Lung microvascular endothelial cell (primary cell): ENCODE measurements around the gene DISP3. TPM values are rescaled to one million over a fixed set of nuclear protein-coding genes. Genes with fewer than 3 reads are reported as not detected.

Source experiments
- DNase-seq, 2 donors: peaks; one replicate each; pipeline versions ENCODE4 v3.0.0 to v3.0.0-alpha.2; 2010; ENCODE audit warnings: low read depth in 2 of 2
- total RNA-seq: library from RNA; depleted of rRNA; stranded (reverse); fragments of >200 nt; gene quantifications from 2 replicates; pipeline ENCODE4 v1.2.1, GENCODE V29; 2014

DISP3 gene
- total RNA-seq, 1 donor from 2014 or later: under 0.01 TPM

DNA sequence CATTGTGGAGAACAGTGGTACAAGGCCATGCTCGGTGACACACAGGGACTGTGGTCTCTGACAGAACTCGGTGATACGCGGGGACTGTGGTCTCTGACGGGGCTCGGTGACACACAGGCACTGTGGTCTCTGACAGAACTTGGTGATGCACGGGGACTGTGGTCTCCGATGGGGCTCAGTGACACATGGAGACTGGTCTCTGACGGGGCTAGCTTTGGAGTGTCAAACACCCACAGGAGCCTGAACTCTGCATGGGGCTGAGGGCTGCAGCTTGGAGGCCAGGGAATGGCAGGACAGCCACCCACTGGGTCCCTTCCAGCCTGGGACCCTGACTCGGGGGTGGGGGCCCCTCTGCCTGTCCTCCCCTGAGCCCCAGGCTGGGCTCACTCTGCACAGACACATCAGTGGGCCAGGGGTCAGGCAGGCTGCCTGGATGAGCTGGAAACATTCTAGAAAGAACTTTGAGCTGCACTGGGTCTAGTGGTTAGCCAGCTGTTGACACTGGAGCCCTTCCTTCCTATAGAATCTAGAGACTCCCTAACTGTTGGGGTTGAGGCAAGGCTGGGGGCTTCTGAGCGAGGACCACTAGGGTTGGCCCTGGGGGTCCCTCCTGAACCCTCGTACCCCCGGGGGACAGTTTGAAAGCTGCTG is 49.8 kb downstream of the DISP3 start:
- no peak for DNase-seq

DNA sequence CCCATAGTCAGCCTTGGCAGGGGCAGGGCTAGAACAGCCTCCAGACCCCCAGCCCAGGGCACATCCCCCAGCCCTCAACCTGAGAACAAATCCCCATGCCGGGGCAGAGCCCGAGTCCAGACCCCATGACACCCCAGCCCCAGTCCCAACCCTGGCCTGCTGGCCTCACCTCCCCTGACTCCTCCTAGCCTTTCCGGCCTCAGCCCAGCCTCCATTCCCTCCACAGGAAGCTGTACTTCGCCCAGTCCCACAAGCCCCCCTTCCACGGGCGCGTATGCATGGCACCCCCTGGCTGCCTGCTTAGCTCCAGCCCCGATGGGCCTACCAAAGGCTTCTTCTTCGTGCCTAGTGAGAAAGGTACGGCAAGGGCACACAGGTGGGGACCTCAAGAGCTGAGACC is 50.4 kb downstream of the DISP3 start:
- DNase-seq: no peak

DNA sequence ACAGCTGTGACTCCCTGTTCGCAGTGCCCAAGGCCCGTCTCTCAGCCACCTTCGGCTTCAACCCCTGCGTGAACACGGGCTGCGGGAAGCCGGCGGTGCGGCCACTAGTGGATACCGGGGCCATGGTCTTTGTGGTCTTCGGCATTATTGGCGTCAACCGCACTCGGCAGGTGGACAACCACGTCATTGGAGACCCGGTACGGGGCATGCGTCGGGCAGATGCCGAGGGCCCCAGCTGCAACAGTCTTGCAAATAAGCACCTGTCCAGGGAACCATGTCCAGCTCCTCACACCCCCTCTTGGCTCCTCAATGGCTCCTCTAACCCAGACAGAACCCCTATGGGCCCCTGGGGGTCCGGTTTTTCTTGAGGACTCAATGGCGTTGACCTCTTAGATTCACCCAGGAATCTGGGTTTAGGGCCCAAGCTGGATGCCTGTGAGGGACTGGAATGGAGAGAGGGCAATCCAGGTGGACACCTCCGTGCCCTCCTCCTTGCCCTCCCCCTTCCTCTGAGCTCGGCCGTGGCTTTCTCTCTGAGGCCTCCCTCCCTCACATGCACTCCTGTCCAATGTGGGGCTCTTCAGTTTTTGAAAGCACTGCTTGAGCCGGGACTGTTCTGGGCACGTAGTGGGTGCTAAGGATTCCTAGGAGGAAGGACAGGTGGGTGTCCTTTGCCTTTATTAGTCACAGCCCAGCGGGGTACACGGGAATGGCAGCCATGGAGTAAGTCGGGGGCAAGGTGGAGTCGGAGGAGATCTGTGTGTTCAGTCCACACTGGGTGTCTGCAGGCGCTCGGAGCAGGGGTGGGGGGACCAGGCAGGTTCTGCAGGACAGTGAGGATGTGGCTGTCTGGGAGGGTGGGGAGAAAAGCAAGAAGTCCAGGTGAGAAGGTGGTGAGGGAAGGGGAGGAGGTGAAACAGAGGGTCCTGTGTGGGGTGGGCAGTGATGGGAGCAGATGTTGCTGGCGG is 51.1 kb downstream of the DISP3 start:
- DNase-seq: no peak

DNA sequence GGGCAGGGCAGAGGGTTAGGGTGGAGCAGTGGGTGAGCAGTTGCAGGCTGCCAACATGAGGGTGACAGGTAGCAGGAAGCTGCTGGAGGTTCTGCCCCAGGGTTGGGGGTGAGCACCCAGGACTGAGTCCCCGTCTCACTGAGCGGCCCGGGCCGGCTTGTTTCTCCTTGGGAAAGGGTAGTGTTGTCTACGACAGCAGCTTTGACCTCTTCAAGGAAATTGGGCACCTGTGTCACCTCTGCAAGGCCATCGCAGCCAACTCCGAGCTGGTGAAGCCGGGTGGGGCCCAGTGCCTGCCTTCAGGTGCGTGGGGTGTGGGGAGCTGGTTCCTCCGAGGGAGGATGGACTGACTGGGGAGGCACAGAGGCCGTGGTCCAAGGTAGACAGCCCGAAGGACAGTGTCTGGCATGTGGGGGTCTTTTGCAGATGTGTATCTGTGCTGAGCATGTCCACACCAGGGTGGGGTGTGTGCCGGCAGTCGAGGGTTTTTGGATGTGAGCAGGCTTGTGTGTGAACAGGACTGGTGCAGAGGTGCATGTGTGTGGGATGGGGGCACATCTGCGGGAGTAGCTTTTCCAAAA is 51.9 kb downstream of the DISP3 start:
- DNase-seq: no peak

DNA sequence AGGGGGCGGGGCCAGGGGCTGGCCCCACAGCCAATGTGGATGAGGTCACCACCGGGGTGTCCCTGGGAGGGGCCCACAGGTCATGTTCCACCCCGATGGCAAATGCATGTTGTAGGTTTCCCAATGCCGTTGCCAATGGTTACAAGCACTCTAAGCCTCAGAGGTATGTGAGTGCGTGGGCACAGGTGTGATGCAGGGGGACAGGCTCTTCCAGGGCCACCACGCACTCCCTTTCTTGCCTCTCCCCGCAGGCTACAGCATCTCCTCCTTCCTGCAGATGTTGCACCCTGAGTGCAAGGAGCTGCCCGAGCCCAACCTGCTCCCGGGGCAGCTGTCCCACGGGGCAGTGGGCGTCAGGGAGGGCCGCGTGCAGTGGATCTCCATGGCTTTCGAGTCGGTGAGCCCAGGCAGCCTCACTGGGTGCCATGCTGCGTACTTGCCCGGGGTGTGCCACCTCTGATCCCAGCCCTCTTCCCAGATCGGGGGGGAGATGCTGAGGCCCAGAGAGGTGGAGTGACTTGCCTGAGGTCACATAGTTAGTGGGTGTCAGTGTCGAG is 52.4 kb downstream of the DISP3 start:
- DNase-seq: no peak

DNA sequence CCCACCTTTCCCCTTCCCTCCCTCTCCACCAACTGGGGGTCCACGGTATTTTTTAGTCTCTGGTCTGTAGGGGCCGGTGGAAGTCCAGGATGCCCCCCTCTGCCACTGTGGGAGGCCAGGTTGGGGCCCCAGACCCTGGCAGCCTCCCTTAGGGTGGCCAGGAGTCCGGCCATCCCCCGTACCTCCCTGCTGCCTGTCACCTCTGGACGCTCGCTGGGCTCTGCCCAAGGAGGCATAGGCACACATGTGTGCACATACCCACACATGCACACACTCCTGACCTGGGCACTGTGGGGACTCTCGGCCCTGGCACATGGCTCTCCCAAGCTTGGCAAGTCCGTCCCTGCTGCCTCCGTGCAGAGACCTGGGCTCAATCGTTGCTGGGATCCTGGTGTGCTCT is 53.0 kb downstream of the DISP3 start:
- no peak for DNase-seq

DNA sequence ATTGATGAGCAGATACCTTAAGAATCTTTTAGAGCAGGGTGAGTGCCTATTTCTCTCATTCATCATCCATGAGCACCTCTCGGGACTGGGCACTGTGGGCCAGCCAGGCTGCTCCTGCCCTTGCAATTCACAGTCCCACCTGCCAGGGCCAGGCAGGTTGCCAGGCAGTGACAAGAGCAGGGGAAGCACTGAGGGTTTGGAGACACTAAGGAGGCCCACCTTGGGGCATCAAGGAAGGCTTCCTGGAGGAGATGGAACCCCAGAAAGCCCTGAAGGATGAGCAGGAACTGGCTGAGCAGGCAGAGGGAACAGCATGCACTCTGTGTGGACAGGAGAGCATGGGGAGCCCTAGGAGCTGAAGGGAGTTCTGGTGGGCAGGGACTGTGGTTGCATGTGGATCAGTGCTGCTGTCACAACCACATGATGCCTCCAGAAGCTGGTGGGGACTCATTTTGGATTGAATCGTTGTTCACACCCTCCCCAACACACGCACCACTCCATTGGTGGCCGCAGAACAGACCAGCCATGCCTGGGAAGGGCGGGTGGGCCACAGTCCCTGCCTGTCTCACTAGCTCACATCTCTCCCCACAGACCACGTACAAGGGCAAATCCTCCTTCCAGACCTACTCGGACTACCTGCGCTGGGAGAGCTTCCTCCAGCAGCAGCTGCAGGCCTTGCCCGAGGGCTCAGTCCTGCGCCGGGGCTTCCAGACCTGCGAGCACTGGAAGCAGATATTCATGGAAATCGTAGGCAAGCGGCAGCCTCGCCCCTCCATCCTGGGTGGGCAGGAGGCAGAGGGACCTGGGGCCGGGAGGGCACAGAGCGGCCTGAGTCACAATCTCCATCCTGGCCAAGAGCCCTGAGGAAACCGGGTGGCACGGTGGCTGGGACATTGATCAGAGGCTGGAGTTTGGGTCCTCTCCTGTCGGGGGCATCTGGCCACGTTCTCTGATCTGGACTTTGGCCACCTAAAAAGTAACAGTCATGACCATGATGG is 55.1 kb downstream of the DISP3 start:
- DNase-seq: no peak

DNA sequence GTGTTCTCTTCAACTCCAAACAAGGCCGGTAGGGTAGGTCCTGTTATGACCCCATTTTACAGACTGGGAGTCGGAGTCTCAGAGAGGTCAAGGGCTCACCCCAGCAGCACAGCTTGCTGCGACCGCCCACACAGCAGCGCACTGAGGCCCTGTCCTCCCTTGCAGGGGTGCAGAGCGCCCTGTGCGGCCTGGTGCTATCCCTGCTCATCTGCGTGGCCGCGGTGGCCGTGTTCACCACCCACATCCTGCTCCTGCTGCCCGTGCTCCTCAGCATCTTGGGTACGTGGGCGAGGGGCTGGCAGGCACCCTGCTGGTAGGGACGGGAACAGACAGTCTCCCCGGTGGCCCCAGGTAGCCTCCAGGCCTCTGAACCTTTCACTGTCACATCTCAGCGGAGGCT is 55.9 kb downstream of the DISP3 start:
- DNase-seq: no peak

DNA sequence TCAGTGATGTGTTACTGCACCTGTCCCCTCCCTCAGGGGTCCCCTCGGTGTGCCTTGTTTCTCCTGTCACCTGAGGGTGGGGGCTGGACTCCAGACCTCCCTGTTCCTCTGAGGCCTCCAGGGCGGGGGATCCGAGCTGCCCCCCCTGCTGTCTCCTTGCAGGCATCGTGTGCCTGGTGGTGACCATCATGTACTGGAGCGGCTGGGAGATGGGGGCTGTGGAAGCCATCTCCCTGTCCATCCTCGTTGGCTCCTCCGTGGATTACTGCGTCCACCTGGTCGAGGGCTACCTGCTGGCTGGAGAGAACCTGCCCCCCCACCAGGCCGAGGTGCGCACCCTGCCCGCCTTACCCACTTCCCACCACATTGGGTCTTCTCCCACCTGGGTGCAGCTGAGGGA is 56.4 kb downstream of the DISP3 start:
- no peak for DNase-seq

DNA sequence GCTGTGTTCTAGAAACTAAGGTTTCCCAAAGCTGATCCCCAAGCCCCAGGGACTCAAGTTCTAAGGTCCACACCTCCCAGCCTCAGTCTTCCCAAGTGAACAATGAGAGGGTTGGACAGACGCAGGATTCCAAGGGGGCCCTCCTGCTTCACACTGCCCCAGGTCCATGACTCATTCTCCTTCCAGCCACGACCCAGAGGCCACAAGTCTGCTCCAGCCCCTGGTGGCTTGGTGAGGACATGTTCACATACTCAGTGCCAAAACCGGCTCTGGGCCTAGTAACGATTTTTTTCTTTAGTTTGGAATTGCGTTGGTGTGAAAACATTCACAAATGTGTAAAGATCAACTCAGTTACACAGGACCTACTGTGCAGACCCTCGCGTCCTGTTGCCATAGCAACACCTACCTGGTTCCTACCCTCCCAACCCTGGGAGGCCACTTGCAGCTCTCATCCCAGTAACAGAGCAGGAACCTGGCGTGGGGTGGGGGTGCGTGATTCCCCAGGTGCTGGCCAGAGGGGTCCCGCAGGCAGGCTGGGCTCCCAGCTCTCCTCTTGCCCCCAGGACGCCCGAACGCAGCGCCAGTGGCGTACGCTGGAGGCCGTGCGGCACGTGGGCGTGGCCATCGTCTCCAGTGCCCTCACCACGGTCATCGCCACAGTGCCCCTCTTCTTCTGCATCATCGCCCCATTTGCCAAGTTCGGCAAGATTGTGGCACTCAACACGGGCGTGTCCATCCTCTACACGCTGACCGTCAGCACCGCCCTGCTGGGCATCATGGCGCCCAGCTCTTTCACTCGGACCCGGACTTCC is 57.0 kb downstream of the DISP3 start:
- DNase-seq: no peak

DNA sequence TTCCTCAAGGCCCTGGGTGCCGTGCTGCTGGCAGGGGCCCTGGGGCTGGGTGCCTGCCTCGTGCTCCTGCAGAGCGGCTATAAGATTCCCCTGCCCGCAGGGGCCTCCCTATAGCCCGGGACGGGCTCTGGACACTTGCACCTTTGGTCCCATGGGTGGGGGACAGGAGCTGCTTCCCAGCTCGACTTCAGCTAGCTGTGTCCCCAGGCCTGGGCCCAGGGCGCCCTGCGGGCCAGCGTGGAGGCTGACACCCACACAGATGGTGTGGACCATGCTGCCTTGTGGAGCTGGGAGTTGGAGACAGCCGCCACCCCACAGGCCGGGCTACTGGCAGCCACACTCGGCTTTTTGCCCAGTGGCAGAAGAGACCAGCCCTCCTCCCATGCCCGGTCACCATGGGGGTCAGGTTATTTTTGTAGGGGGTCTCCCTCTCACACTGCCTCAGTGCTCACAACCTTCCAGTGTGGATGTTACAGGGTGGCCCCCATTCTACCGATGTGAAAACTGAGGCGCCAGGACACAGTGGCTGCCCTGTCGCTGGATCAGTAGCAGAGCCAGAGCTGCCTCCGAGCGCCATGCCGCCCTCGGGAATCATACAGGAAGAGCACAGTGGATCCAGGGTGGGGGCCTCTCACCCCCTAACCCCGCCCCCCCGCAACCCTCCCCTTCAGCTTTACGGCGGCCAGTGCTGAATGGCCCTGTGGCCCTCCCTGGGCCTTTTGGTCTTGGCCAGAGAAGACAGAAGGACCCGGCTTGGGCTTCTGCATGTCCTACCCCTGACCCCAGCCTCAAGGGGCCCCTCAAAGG is 57.8 kb downstream of the DISP3 start:
- no peak for DNase-seq

DNA sequence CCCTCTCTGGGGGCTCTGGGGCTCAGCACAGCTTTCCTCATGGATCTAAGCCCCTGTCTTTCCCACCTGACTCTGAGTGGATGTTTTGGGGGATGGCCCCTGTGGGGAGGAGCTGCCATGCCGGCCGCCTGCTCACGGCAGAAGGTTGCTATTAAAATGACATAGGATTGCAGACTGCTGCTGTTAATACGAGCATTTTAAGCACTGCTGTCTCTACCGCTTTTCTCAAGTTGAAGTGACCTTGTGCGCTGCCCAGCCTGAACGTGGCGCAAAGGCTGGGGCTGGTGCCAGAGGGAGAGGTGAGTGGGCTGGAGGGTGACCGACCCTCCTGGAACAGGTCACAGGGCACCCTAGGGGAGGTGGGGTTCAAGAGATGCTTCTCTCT is 58.4 kb downstream of the DISP3 start:
- DNase-seq: no peak

DNA sequence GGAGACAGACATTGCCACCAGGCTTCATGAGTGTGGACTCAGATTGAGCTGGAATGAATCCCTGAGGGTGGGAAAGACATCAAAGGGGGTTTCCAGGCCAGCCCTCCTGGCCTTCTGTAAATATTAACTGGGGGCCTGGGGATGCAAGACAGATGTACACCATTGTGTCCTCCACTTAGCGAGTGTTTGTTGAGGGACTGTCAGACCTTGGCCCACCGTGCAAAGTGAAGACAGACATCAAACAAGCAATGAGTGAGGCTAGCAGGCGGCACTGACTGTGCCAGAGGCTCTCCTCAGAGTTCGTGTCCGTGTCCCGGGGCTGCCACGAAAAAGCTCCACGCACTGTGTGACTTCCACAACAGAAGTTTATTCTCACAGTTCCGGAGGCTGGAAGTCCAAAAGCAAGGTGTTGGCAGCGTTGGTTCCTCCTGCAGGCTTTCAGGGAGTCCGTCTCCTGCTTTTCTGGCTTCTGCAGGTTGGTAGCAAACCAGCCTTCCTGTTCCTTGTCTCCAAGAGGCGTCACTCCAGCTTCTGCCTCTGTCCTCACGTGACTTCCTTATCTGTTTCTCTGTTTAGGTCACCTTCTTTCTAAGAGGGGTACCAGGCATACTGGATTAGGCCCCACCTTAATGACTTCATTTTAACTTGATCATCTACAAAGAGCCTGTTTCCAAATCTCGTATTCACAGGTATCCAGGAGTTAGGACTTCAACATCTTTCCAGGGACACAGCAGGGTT is 59.1 kb downstream of the DISP3 start:
- no peak for DNase-seq

DNA sequence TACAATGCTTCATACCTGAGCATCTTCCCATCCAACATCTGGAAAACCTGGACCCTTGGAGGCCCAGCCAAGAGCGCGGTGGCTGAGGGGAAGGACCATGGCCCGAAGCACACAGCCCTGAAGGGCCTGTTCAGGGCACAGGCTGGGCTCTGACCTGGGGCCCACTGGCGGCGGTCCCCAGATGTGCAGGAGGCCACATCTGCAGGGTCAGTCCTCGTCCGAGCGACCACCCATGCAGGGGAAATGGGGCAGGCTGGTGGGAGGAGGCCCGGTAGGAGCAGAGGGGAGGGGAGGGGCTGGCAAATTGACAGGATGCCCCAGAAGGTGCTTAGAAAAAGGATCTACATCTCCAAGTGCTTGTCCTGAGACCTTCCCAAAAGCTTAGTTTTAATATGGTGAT is 59.9 kb downstream of the DISP3 start:
- no peak for DNase-seq

DNA sequence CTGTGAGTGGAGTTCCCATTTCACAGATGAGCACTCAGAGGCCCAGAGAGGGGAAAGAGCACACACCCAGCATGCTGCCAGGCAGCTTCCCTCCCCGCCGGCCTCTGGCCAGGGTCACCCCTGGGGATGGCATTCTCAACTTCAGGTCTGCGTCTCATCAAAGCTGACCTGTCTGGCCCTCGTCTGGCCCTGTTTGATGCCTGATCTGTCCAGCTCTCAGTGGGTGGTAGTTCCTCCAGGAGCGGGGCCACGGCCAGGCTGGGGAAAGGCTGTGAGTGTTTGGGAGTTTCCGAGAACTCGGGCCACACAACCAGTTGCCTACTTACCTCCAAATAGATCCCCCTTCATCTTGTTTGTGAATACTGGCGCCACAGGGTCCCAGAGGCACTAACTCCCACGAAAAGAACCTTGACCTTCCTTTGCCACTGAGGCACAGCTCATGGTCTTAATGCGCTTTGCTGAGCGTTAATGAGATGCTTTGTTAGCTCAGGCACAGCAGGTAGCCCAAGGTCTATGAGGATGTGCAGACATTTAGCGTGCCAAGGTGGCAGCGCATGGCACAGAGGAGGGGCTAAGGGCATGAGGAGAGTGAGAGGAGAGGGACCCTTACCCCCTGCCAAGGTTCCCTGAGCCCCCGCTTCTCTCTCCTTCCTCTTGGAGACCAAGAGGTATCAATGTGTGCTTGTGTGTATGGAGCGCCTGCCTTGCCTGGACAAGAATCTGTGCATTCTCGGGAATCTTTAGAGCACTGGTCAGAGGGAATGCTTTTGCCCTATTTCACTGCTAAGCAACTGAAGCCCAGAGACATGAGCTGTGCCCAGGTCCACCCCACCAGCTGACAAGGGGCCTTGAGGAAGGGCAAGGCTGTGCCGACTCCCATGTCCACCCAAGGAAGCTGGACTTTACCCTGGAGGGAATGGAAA is 61.2 kb downstream of the DISP3 start:
- no peak for DNase-seq

DNA sequence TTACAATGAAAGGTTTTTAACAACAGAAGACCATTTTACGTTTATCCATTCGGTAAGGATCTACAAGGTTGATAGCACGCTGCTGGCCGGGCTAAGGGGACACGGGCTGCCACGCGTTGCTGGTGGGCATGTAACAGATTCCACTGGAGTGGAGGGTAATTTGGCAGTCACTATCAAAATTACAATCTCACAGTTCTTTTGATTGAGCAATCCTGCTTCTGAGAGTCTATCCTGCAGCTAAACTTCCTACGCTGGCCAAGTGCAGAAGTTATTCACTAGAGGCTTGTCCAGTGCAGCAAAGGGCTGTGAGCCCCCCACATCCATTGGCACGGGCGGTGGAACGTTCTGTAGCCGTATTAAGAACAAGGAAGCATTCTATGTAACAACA is 61.8 kb downstream of the DISP3 start:
- no peak for DNase-seq

DNA sequence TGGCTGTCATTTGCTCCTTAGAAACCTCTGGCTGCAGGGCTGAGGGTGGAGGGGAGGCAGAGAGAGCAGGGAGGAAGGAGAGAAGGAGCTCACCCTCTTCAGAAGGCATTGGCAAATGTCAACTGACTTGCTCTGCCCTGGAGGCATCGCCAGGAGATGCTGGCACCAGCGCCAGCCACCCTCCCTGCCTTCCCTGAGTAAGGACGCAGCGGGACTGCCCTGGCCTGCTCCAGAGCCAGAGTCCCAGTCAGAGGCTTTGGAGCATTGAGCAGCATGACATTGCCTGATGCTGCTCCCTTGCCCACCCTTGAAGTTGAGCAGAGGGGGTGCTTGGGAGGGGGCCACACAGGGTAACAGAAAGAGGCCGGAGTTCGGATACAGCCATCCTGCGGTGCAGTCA is 62.3 kb downstream of the DISP3 start:
- DNase-seq: no peak

DNA sequence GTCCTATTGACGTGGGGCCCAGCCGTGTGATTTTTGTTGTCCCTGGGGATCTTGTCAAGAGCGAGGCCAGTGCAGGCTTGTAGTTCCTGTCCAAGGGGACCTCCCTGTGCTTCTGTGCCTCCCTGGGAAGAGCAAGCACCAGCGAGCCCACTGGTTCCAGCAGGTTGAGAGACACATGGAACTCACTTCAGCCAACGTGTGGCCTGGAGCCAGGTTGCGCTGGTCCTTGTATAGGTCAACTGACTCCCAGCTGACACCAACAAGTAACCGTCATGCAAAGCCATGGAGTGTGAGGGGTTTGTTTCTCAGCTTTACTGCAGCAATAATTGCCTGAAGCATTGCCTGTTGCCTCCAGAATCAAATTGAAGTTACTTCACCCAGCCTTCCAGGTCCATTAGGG is 63.0 kb downstream of the DISP3 start:
- DNase-seq: no peak
